ENCODE measurements around the gene LUM.

GRCh38 chr12:91077228-91077954 lies 33.9 kb downstream of the LUM start:
- TF ChIP-seq CTCF (IDR thresholded peaks at IDR 0.05) (no peak), POLR2A (IDR thresholded peaks at IDR 0.05) (no peak)

All from body of pancreas (tissue), 4 donors.